CD4-positive, alpha-beta memory T cell (primary cell): ENCODE measurements around the gene SOX13. TPM values are rescaled to one million over a fixed set of nuclear protein-coding genes. Genes with fewer than 3 reads are reported as not detected.

Experiments
- CTCF ChIA-PET: fragments of 350-600 bp; sonication (Branson Sonifier 250); formaldehyde crosslinking; loops from one replicate; lab custom pipeline; 2021; ENCODE audit warnings: inconsistent platforms; ENCODE audit not compliant: partially characterized antibody; lab: Charles Lee
- POLR2A ChIA-PET: fragments of 350-600 bp; sonication (Branson Sonifier 250); formaldehyde crosslinking; loops from one replicate; lab custom pipeline; 2021; ENCODE audit not compliant: partially characterized antibody; lab: Charles Lee
- DNase-seq, 5 donors: peaks; one replicate each; pipeline versions ENCODE4 v3.0.0 to v3.0.0-alpha.2; 2020 to 2022; ENCODE audit warnings: mixed read lengths in 1 of 5
- H3K27ac ChIP-seq: one replicate; pipeline ENCODE4 v1.7.0; 2013; ENCODE audit warnings: low read depth, low read length
- H3K27me3 ChIP-seq: 2 replicates; pipeline ENCODE4 v1.7.0; 2013; ENCODE audit warnings: mild to moderate bottlenecking, low read length, moderate library complexity; ENCODE audit not compliant: insufficient read depth
- H3K36me3 ChIP-seq: 2 replicates; pipeline ENCODE4 v1.7.0; 2013; ENCODE audit warnings: mild to moderate bottlenecking, low read length, moderate library complexity; ENCODE audit not compliant: insufficient read depth
- H3K4me1 ChIP-seq: 2 replicates; pipeline ENCODE4 v1.7.0; 2013; ENCODE audit warnings: mild to moderate bottlenecking, low read length, moderate library complexity; ENCODE audit not compliant: insufficient read depth
- H3K4me3 ChIP-seq, 2 donors: one replicate each; pipeline ENCODE4 v1.7.0; 2013; ENCODE audit warnings: low read length in 2 of 2, mild to moderate bottlenecking in 1 of 2
- H3K9me3 ChIP-seq, 2 donors: one replicate each; pipeline ENCODE4 v1.7.0; 2013; ENCODE audit warnings: low read length in 2 of 2, control low read depth in 1 of 2; ENCODE audit not compliant: control insufficient read depth in 1 of 2
- H3K27ac Mint-ChIP-seq, 7 donors: one replicate each; pipeline ENCODE4 v1.8.0; 2020 to 2021; ENCODE audit warnings: mixed read lengths in 7 of 7, mild to moderate bottlenecking in 6 of 7, inconsistent platforms in 3 of 7, moderate library complexity in 3 of 7
- H3K27me3 Mint-ChIP-seq, 2 donors: one replicate each; pipeline ENCODE4 v1.8.0; 2020 to 2021; ENCODE audit warnings: mixed read lengths in 2 of 2
- H3K36me3 Mint-ChIP-seq, 2 donors: one replicate each; pipeline ENCODE4 v1.8.0; 2020 to 2021; ENCODE audit warnings: mixed read lengths in 2 of 2, inconsistent platforms in 1 of 2, mild to moderate bottlenecking in 1 of 2
- H3K4me1 Mint-ChIP-seq, 4 donors: one replicate each; pipeline ENCODE4 v1.8.0; 2020 to 2021; ENCODE audit warnings: mixed read lengths in 4 of 4, mild to moderate bottlenecking in 1 of 4
- H3K4me3 Mint-ChIP-seq, 8 donors: one replicate each; pipeline ENCODE4 v1.8.0; 2020 to 2021; ENCODE audit warnings: mixed read lengths in 8 of 8, mild to moderate bottlenecking in 7 of 8, moderate library complexity in 6 of 8, inconsistent platforms in 3 of 8
- H3K9me3 Mint-ChIP-seq, 8 donors: one replicate each; pipeline ENCODE4 v1.8.0; 2020 to 2021; ENCODE audit warnings: mixed read lengths in 8 of 8, mild to moderate bottlenecking in 5 of 8, inconsistent platforms in 3 of 8, moderate library complexity in 1 of 8
- intact Hi-C: fragments of 100-400 bp; cut with micrococcal nuclease; formaldehyde crosslinking; loops from one replicate; pipeline ENCODE4 v1.15.1; 2023
- polyA plus RNA-seq, 2 donors: library from polyadenylated mRNA; unstranded; fragments of 300-500 nt; fragmentation: Illumina TruSeq; gene quantifications; one replicate each; pipeline ENCODE4 v1.2.3, GENCODE V29; 2021
- total RNA-seq, 2 experiments: library from RNA; stranded (reverse); gene quantifications; one replicate each; pipeline ENCODE4 v1.2.3, GENCODE V29; 2021

Gene SOX13
- total and polyA plus RNA-seq, 4 experiments from 2014 or later: 0.94 to 12.0 (median 6.0) TPM

DNA sequence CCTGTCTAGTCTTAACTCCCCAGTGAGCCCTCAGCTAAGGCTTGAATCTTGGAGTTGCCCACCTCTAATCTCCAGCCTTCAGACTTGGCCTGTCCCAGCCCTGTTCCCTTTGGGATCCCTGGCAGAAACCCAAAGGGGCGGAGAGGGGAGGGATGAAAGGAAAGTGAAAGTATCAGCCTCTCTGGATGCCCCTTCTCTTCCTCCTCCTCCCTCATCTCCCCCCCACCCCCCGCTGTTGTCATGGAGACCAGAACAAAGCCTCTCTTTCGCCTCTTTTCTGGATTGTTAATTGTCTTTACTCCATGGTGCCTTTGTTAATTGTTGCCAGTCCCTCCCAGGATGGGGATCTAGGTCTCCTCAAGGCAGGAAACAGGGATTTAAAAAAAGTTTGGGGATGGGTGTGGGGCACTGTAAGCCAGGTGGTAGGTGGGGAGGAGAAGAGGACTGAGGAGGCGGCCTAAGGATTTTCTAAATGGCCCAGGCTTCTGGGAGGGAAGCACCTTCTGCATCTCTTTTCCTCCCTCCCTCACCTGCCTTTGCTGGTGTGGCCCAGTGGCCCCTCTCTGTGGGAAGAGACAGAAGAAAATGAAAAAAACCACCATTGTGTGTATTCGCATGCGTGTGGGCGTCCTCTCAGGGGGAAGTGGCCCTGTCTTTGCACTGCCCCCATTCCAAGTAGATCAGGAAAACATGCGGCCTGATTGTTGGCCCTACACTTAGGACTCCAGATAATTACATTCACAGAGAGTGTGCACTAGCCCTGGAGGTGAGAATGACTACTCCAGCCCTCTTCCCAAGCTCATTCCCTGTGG, 7.5 kb upstream of the SOX13 start:
- Mint-ChIP-seq H3K4me3 (no peak overlapping the region), H3K9me3 (peaks cover 0 to 4% (median 0%) of the 10 kb centered on the region in 8 donors)
- intact Hi-C loops: no loop called here

DNA sequence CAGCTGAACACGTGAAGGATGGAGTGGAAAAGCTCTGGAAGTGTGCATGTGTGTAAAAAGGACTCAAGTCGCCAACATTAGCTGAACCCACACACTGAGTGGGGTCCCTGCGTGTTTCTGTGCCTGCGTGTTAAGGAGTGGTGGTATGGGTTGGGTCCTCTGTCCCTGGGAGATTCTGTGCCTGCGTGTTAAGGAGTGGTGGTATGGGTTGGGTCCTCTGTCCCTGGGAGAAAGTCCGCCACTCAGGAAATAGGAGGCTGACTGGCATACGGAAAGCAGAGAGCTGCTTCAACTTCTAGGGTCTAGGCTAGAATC, 7.0 kb upstream of the SOX13 start:
- Mint-ChIP-seq H3K36me3 (no peaks in the 10 kb centered on the region), H3K9me3 (peaks cover 0 to 4% (median 0%) of the 10 kb centered on the region in 8 donors), H3K27me3 (peaks cover under 1 to 6% of the 10 kb centered on the region in 2 donors), H3K27ac (no peak overlapping the region), H3K4me3 (peak overlapping the region in 1 of 8 donors; percentile 18), H3K4me1 (peaks cover 2 to 14% (median 7%) of the 10 kb centered on the region in 4 donors)
- Histone ChIP-seq H3K27me3 (peaks cover 4% of the 10 kb centered on the region), H3K36me3 (no peaks in the 10 kb centered on the region), H3K4me3 (no peak overlapping the region), H3K4me1 (peaks cover 8% of the 10 kb centered on the region), H3K9me3 (no peaks in the 10 kb centered on the region), H3K27ac (no peak overlapping the region)
- ChIA-PET POLR2A (interaction anchor here (0.6 kb wide), 1 partner anchor 1113 kb away, joined by 3 read pairs; no protein-coding TSS in a partner anchor), CTCF (no interaction called here)
- intact Hi-C loops: no loop called here
- DNase-seq: no peak

More for the DNA sequence above, 7.5 kb upstream of the SOX13 start:
- no peak for DNase-seq
- H3K4me3 ChIP-seq: no peak overlapping the region
- POLR2A ChIA-PET: no interaction called here
- Mint-ChIP-seq H3K27me3 (peaks cover 0 to 5% of the 10 kb centered on the region in 2 donors), H3K4me1 (peaks cover 2 to 14% (median 7%) of the 10 kb centered on the region in 4 donors), H3K36me3 (no peaks in the 10 kb centered on the region), H3K27ac (no peak overlapping the region)
- no peaks in the 10 kb centered on the region for H3K36me3 ChIP-seq
- peaks cover 8% of the 10 kb centered on the region for H3K4me1 ChIP-seq
- H3K9me3 ChIP-seq: no peaks in the 10 kb centered on the region
- CTCF ChIA-PET: no interaction called here
- peaks cover 4% of the 10 kb centered on the region for H3K27me3 ChIP-seq
- no peak overlapping the region for H3K27ac ChIP-seq

DNA sequence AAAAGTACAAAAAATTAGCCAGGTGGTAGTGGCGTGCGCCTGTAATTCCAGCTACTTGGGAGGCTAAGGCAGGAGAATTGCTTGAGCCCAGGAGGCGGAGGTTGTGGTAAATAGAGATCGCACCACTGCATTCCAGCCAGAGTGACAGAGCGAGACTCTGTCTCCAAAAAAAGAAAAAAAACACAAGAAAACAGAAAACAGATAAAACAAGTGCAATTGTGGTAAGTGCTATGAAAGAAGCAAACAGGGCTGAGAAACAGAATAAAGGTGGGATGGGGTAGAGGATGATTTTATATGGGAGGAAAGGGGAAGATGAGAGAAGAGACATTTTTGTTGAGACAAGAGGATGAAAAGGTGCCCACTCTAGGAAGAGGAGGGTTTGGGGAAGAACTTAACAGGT, 5.0 kb upstream of the SOX13 start:
- Mint-ChIP-seq H3K4me1 (peaks cover 4 to 23% (median 8%) of the 10 kb centered on the region in 4 donors), H3K27me3 (peaks cover 5 to 16% of the 10 kb centered on the region in 2 donors), H3K27ac (peak overlapping the region in 1 of 7 donors; percentile 73), H3K4me3 (peak overlapping the region in 1 of 8 donors; percentile 72), H3K9me3 (peaks cover 0 to 4% (median 0%) of the 10 kb centered on the region in 8 donors), H3K36me3 (peaks cover 0 to under 1% of the 10 kb centered on the region in 2 donors)
- peaks cover 8% of the 10 kb centered on the region for H3K4me1 ChIP-seq
- no peak overlapping the region for H3K27ac ChIP-seq
- CTCF ChIA-PET: no interaction called here
- no peaks in the 10 kb centered on the region for H3K9me3 ChIP-seq
- POLR2A ChIA-PET: no interaction called here
- no peak for DNase-seq
- intact Hi-C loops: no loop called here
- H3K4me3 ChIP-seq: no peak overlapping the region
- H3K27me3 ChIP-seq: peaks cover 4% of the 10 kb centered on the region
- no peaks in the 10 kb centered on the region for H3K36me3 ChIP-seq

GRCh38 chr1:204069887-204070286, 3.0 kb upstream of the SOX13 start:
- H3K36me3 ChIP-seq: no peaks in the 10 kb centered on the region
- Mint-ChIP-seq H3K4me1 (peaks cover 7 to 33% (median 13%) of the 10 kb centered on the region in 4 donors), H3K27ac (no peak overlapping the region), H3K4me3 (no peak overlapping the region), H3K36me3 (peaks cover 0 to 2% of the 10 kb centered on the region in 2 donors), H3K27me3 (peaks cover 12 to 21% of the 10 kb centered on the region in 2 donors), H3K9me3 (peaks cover 0 to 4% (median 0%) of the 10 kb centered on the region in 8 donors)
- intact Hi-C loops: no loop called here
- H3K9me3 ChIP-seq: no peaks in the 10 kb centered on the region
- H3K4me1 ChIP-seq: peaks cover 20% of the 10 kb centered on the region
- no peak for DNase-seq
- H3K27me3 ChIP-seq: peaks cover 7% of the 10 kb centered on the region
- ChIA-PET CTCF (no interaction called here), POLR2A (no interaction called here)
- H3K4me3 ChIP-seq: no peak overlapping the region
- no peak overlapping the region for H3K27ac ChIP-seq

- H3K27ac ChIP-seq: no peak overlapping the region
- no peak overlapping the region for H3K27ac Mint-ChIP-seq
- H3K4me3 ChIP-seq: no peak overlapping the region
- CTCF ChIA-PET: interaction anchor here (0.6 kb wide), 1 partner anchor 129 kb away, joined by 3 read pairs; no protein-coding TSS in a partner anchor
- peak overlapping the region in 1 of 8 donors; percentile 6 for H3K4me3 Mint-ChIP-seq
- peaks cover 0 to 2% of the 10 kb centered on the region in 2 donors for H3K36me3 Mint-ChIP-seq
- H3K27me3 ChIP-seq: peaks cover 17% of the 10 kb centered on the region
- H3K4me1 Mint-ChIP-seq: peaks cover 8 to 33% (median 15%) of the 10 kb centered on the region in 4 donors
- H3K9me3 ChIP-seq: no peaks in the 10 kb centered on the region
- no peaks in the 10 kb centered on the region for H3K36me3 ChIP-seq
- POLR2A ChIA-PET: no interaction called here
- H3K9me3 Mint-ChIP-seq: peaks cover 0 to 4% (median 0%) of the 10 kb centered on the region in 8 donors
- intact Hi-C loops: no loop called here
- H3K27me3 Mint-ChIP-seq: peaks cover 12 to 29% of the 10 kb centered on the region in 2 donors
- no peak for DNase-seq
- peaks cover 20% of the 10 kb centered on the region for H3K4me1 ChIP-seq
These were observed 2.0 kb upstream of the SOX13 start for GRCh38 chr1:204070895-204071294.

GRCh38 chr1:204073837-204074273, 940 bp downstream of the SOX13 start:
- Mint-ChIP-seq H3K27ac (peak overlapping the region in 4 of 7 donors; percentile 14 to 72 (median 50)), H3K36me3 (peaks cover 0 to 2% of the 10 kb centered on the region in 2 donors), H3K9me3 (no peaks in the 10 kb centered on the region), H3K4me3 (peak overlapping the region; percentile 86 to 93 (median 88)), H3K4me1 (peaks cover 13 to 48% (median 18%) of the 10 kb centered on the region in 4 donors), H3K27me3 (peaks cover 21 to 35% of the 10 kb centered on the region in 2 donors)
- peak in 3 of 5 donors; percentile 12 to 25 (median 17) for DNase-seq
- Histone ChIP-seq H3K27ac (no peak overlapping the region), H3K27me3 (peaks cover 18% of the 10 kb centered on the region), H3K36me3 (no peaks in the 10 kb centered on the region), H3K4me3 (peak overlapping the region; percentile 23 to 26), H3K9me3 (no peaks in the 10 kb centered on the region), H3K4me1 (peaks cover 20% of the 10 kb centered on the region)
- ChIA-PET CTCF (no interaction called here), POLR2A (interaction anchor here (0.9 to 2.1 kb wide), 2 partner anchors 14 to 30 kb away, joined by 3 to 9 read pairs; no protein-coding TSS in a partner anchor)
- intact Hi-C loops: loop anchor here (2.0 kb wide), 1 partner anchor 29 kb away; no protein-coding TSS in a partner anchor
